Vagina (tissue), 2 donors: Measurements from ENCODE around the gene EVX1.

Experiments
- POLR2A ChIP-seq, 2 donors: fragments of 450-650 bp; IDR thresholded peaks; one replicate each; pipeline ENCODE4 v1.6.1; 2017; ENCODE audit warnings: antibody characterized with exemption in 2 of 2, mild to moderate bottlenecking in 2 of 2, moderate library complexity in 2 of 2
- TF ChIP-seq, protein P1 (sequence below), 3 experiments: fragments of 450-650 bp in 2 of 3; fragments of 200-600 bp in 1 of 3; sonication (generic) in 1 of 3; IDR thresholded peaks; one replicate each; pipeline ENCODE4 v1.5.1; 2017 to 2019; ENCODE audit warnings: antibody characterized with exemption in 3 of 3, mild to moderate bottlenecking in 2 of 3, moderate library complexity in 2 of 3

DNA sequence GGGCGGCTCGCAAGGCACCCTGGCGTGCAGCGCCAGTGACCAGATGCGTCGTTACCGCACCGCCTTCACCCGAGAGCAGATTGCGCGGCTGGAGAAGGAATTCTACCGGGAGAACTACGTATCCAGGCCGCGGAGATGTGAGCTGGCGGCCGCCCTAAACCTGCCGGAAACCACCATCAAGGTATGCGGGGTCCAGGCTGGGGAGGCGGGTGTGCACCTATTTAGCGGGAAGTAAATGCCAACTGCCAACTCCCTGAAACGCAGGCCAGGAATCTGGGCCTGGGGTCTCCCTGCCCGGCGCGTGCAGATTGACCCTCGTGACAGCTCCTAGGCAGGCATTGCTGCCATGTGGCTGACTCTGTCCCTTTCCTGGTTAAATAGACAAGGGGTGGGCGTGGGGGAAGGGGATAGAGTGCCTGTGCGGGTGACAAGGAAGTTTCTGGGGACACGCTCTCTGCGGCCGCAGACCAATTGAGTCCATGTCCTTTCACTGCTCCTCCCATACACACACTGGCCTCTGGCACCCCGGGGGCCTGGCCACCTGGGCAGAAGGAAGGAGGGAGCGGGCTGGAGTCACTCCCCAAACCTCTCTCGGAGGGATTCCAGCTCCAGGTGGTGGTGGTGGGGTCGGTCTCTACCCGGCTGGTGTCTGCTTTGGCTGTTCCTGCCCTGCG lies 2.7 kb downstream of the EVX1 start:
- TF ChIP-seq, protein P1, sequence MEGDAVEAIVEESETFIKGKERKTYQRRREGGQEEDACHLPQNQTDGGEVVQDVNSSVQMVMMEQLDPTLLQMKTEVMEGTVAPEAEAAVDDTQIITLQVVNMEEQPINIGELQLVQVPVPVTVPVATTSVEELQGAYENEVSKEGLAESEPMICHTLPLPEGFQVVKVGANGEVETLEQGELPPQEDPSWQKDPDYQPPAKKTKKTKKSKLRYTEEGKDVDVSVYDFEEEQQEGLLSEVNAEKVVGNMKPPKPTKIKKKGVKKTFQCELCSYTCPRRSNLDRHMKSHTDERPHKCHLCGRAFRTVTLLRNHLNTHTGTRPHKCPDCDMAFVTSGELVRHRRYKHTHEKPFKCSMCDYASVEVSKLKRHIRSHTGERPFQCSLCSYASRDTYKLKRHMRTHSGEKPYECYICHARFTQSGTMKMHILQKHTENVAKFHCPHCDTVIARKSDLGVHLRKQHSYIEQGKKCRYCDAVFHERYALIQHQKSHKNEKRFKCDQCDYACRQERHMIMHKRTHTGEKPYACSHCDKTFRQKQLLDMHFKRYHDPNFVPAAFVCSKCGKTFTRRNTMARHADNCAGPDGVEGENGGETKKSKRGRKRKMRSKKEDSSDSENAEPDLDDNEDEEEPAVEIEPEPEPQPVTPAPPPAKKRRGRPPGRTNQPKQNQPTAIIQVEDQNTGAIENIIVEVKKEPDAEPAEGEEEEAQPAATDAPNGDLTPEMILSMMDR (IDR thresholded peaks at IDR 0.05) = no peak
- TF ChIP-seq POLR2A (IDR thresholded peaks at IDR 0.05) = no peak
